ENCODE results near the gene BIRC7.

BIRC7 gene

DNA sequence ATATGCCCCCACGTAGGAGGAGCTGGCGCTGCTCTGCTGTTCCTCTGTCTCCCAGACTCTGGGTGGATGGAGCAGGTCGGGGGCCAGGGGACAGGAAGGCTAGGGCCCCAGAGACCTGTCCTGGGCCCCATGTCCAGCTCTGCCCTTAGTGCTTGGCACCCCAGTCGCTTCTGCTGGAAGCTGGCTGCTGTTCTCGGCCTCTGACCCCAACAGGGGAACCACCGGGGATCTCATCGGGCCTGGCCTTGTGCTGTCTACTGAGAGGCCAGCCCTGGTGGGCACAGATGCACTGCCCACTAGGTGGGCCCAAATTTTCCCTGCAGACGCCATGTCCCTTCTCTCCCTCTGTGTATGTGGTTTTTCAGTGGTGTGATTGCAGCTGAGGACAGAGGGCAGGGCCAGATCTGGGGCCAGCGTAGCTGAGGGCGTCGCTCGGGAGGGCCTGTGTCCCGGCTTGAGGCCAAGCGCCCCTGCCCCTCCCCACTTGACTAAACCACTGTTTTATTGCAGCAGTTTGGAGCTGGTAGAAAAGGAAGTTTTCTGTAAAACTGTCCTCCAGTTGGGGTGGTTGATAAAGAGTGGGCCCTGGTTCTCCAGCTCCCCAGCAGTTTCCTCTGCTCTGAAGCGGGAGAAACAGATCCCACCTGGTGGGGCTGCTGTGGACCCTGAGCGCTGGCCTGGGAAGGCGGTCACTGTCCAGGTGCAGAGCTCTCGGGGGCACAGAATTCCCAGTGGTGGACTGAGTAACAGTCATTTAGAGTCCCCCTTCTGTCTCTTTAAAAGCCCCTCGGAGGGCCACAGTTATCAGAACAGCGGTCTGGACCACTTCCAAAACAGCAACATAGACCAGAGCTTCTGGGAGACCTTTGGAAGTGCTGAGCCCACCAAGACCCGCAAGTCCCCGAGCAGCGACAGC lies 51.3 kb downstream of the BIRC7 start:
- in situ Hi-C loops (cut with HindIII; ENCODE audit: low pct_ligation_motif_present, low sequenced_read_pairs): no loop called here
- no peak for TF ChIP-seq CTCF (IDR thresholded peaks at IDR 0.05; ENCODE audit: low read depth, low read length, missing control alignments)
- no peak for DNase-seq
- H3K27ac ChIP-seq: no peak overlapping the region
- no peak overlapping the region for H3K4me3 ChIP-seq (ENCODE audit: low read depth, low read length)
- peaks cover 71% of the 10 kb centered on the region for H3K36me3 ChIP-seq (replicated peaks)
- no peaks in the 10 kb centered on the region for H3K27me3 ChIP-seq (replicated peaks)

- DNase-seq: no peak
- Histone ChIP-seq H3K27ac (no peak overlapping the region), H3K36me3 (replicated peaks) (peaks cover 62% of the 10 kb centered on the region), H3K4me3 (ENCODE audit: low read depth, low read length) (no peak overlapping the region), H3K27me3 (replicated peaks) (no peaks in the 10 kb centered on the region)
- in situ Hi-C loops (cut with HindIII; ENCODE audit: low pct_ligation_motif_present, low sequenced_read_pairs): no loop called here
- TF ChIP-seq CTCF (IDR thresholded peaks at IDR 0.05; ENCODE audit: low read depth, low read length, missing control alignments): no peak
Measured at GRCh38 chr20:63287697-63288580, 52.2 kb downstream of the BIRC7 start.

GRCh38 chr20:63288581-63289251 lies 53.0 kb downstream of the BIRC7 start:
- peaks cover 55% of the 10 kb centered on the region for H3K36me3 ChIP-seq (replicated peaks)
- no peak for DNase-seq
- H3K27me3 ChIP-seq (replicated peaks): no peaks in the 10 kb centered on the region
- no peak overlapping the region for H3K27ac ChIP-seq
- in situ Hi-C loops (cut with HindIII; ENCODE audit: low pct_ligation_motif_present, low sequenced_read_pairs): no loop called here
- no peak for TF ChIP-seq CTCF (IDR thresholded peaks at IDR 0.05; ENCODE audit: low read depth, low read length, missing control alignments)
- H3K4me3 ChIP-seq (ENCODE audit: low read depth, low read length): no peak overlapping the region

GRCh38 chr20:63289311-63290135 lies 53.8 kb downstream of the BIRC7 start:
- Histone ChIP-seq H3K27me3 (replicated peaks) (peaks cover 3% of the 10 kb centered on the region), H3K36me3 (replicated peaks) (peaks cover 47% of the 10 kb centered on the region), H3K27ac (no peak overlapping the region), H3K4me3 (ENCODE audit: low read depth, low read length) (no peak overlapping the region)
- in situ Hi-C loops (cut with HindIII; ENCODE audit: low pct_ligation_motif_present, low sequenced_read_pairs): no loop called here
- no peak for TF ChIP-seq CTCF (IDR thresholded peaks at IDR 0.05; ENCODE audit: low read depth, low read length, missing control alignments)
- no peak for DNase-seq
